ENCODE results near the gene BUB3.

- TF ChIP-seq CTCF (conservative IDR thresholded peaks at IDR 0.05; ENCODE audit: low read depth in 2 of 2) = no peak
- no peak for TF ChIP-seq EZH2 (IDR thresholded peaks at IDR 0.05; ENCODE audit: low read depth, unreplicated experiment)
These were observed 19.2 kb upstream of the BUB3 start for GRCh38 chr10:123134915-123135414.
